GM12891 (cell line): ENCODE results near the gene C1RL.

Experiments used
- PAX5 ChIP-seq: IDR thresholded peaks from 2 replicates; pipeline ENCODE4 v1.6.1; 2011; ENCODE audit warnings: low read length, moderate library complexity, mild to moderate bottlenecking; ENCODE audit not compliant: insufficient read depth, severe bottlenecking
- POLR2A ChIP-seq: IDR thresholded peaks from 2 replicates; pipeline ENCODE4 v1.6.1; 2011; ENCODE audit warnings: low read depth, low read length, control low read depth
- POLR2AphosphoS5 ChIP-seq: IDR thresholded peaks from 2 replicates; pipeline ENCODE4 v1.6.1; 2011; ENCODE audit warnings: low read depth, low read length, control low read depth
- SPI1 ChIP-seq: IDR thresholded peaks from 2 replicates; pipeline ENCODE4 v1.6.1; 2011; ENCODE audit warnings: low read depth, low read length, control low read depth
- TAF1 ChIP-seq: IDR thresholded peaks from 2 replicates; pipeline ENCODE4 v1.6.1; 2011; ENCODE audit warnings: low read depth, low read length, control low read depth

DNA sequence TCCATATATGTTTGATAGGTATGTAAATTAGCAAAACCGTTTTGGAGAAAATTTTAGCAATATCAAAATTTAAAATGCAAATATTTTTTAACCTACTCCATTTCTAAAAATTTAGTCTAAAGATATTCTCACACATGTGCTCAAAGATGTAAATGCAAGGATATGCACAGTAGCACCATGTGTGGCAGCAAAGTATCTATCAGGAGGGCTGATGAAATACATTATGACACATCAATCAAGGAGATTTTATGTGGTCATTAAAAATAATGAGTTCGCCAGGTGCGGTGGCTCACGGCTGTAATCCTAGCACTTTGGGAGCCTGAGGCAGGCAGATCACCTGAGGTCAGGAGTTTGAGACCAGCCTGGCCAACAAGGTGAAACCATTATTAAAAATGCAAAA, 8.8 kb downstream of the C1RL start:
- no peak for TF ChIP-seq SPI1
- no peak for TF ChIP-seq POLR2A
- TF ChIP-seq PAX5: no peak
- TF ChIP-seq POLR2AphosphoS5: no peak
- TF ChIP-seq TAF1: no peak
